A673 (cell line): Measurements from ENCODE around the gene TMEM242.

ENCODE experiments used
- EZH2 ChIP-seq: fragments of 200-600 bp; sonication (generic); IDR thresholded peaks from 2 replicates; pipeline ENCODE4 v1.6.1; 2017; ENCODE audit warnings: borderline replicate concordance, low read depth, mild to moderate bottlenecking, mixed read lengths, antibody characterized with exemption, low read length; ENCODE audit not compliant: poor library complexity, severe bottlenecking
- TF ChIP-seq, protein P1 (sequence below): fragments of 300-800, 200-600 bp; sonication (generic); conservative IDR thresholded peaks from 2 replicates; pipeline ENCODE4 v1.5.1; 2017; ENCODE audit warnings: low read depth, mild to moderate bottlenecking, antibody characterized with exemption, low read length, moderate library complexity, mixed read lengths

DNA sequence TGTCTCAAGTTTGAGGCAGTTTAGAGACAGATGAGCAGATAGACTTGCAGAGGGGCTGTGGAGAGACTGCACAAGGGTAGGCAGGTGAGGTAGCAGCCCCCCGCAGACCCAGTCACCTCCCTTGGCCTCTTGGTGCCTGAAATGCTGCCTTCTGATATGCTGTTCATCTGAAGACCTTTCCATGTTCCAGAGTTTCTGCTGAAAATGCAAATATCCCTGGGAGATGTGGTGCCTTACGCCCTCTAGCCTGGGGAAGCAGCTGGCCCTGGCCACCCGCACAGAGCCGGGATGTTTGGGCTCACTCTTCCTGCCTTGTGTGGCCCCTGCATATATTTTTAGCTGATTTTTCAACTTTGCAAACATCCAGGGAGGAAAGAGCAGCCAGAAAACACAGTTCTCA is 51.4 kb downstream of the TMEM242 start:
- TF ChIP-seq, protein P1, sequence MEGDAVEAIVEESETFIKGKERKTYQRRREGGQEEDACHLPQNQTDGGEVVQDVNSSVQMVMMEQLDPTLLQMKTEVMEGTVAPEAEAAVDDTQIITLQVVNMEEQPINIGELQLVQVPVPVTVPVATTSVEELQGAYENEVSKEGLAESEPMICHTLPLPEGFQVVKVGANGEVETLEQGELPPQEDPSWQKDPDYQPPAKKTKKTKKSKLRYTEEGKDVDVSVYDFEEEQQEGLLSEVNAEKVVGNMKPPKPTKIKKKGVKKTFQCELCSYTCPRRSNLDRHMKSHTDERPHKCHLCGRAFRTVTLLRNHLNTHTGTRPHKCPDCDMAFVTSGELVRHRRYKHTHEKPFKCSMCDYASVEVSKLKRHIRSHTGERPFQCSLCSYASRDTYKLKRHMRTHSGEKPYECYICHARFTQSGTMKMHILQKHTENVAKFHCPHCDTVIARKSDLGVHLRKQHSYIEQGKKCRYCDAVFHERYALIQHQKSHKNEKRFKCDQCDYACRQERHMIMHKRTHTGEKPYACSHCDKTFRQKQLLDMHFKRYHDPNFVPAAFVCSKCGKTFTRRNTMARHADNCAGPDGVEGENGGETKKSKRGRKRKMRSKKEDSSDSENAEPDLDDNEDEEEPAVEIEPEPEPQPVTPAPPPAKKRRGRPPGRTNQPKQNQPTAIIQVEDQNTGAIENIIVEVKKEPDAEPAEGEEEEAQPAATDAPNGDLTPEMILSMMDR = no peak
- no peak for TF ChIP-seq EZH2
